Ishikawa (cell line): ENCODE data around the gene SNX3.
A peak's percentile ranks its signal among the peaks of the same experiment; 100 is the strongest.

Source experiments
- CEBPB ChIP-seq: IDR thresholded peaks from 2 replicates; pipeline ENCODE4 v1.6.1; 2012
- CREB1 ChIP-seq: IDR thresholded peaks from 2 replicates; pipeline ENCODE4 v1.6.1; 2012; ENCODE audit warnings: low read depth
- EGR1 ChIP-seq: IDR thresholded peaks from 2 replicates; pipeline ENCODE4 v1.6.1; 2012
- EP300 ChIP-seq: IDR thresholded peaks from 2 replicates; pipeline ENCODE4 v1.6.1; 2012; ENCODE audit warnings: borderline replicate concordance
- FOXM1 ChIP-seq: IDR thresholded peaks from 2 replicates; pipeline ENCODE4 v1.6.1; 2012; ENCODE audit warnings: low read depth, borderline replicate concordance
- MAX ChIP-seq: IDR thresholded peaks from 2 replicates; pipeline ENCODE4 v1.6.1; 2012
- NFIC ChIP-seq: IDR thresholded peaks from 2 replicates; pipeline ENCODE4 v1.6.1; 2012
- RAD21 ChIP-seq: IDR thresholded peaks from 2 replicates; pipeline ENCODE4 v1.6.1; 2012; ENCODE audit warnings: low read depth
- TAF1 ChIP-seq: IDR thresholded peaks from 2 replicates; pipeline ENCODE4 v1.6.1; 2012; ENCODE audit warnings: low read depth, mild to moderate bottlenecking
- TCF12 ChIP-seq: IDR thresholded peaks from 2 replicates; pipeline ENCODE4 v1.6.1; 2012; ENCODE audit warnings: low read depth
- TEAD4 ChIP-seq: IDR thresholded peaks from 2 replicates; pipeline ENCODE4 v1.6.1; 2012
- YY1 ChIP-seq: IDR thresholded peaks from 2 replicates; pipeline ENCODE4 v1.6.1; 2012; ENCODE audit warnings: low read depth
- ZBTB7A ChIP-seq: IDR thresholded peaks from 2 replicates; pipeline ENCODE4 v1.6.1; 2012; ENCODE audit warnings: low read depth
- TF ChIP-seq, protein P1 (sequence below): IDR thresholded peaks from 2 replicates; pipeline ENCODE4 v1.6.1; 2012
- TF ChIP-seq, protein P2 (sequence below): IDR thresholded peaks from 2 replicates; pipeline ENCODE4 v1.6.1; 2012; ENCODE audit warnings: low read depth, mild to moderate bottlenecking

Gene SNX3

GRCh38 chr6:108180266-108180665 is 80.6 kb downstream of the SNX3 start:
- TF ChIP-seq TCF12: no peak
- no peak for TF ChIP-seq EGR1
- TF ChIP-seq CREB1: no peak
- no peak for TF ChIP-seq MAX
- TF ChIP-seq YY1: no peak
- TF ChIP-seq, protein P1, sequence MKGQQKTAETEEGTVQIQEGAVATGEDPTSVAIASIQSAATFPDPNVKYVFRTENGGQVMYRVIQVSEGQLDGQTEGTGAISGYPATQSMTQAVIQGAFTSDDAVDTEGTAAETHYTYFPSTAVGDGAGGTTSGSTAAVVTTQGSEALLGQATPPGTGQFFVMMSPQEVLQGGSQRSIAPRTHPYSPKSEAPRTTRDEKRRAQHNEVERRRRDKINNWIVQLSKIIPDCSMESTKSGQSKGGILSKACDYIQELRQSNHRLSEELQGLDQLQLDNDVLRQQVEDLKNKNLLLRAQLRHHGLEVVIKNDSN: no peak
- TF ChIP-seq, protein P2, sequence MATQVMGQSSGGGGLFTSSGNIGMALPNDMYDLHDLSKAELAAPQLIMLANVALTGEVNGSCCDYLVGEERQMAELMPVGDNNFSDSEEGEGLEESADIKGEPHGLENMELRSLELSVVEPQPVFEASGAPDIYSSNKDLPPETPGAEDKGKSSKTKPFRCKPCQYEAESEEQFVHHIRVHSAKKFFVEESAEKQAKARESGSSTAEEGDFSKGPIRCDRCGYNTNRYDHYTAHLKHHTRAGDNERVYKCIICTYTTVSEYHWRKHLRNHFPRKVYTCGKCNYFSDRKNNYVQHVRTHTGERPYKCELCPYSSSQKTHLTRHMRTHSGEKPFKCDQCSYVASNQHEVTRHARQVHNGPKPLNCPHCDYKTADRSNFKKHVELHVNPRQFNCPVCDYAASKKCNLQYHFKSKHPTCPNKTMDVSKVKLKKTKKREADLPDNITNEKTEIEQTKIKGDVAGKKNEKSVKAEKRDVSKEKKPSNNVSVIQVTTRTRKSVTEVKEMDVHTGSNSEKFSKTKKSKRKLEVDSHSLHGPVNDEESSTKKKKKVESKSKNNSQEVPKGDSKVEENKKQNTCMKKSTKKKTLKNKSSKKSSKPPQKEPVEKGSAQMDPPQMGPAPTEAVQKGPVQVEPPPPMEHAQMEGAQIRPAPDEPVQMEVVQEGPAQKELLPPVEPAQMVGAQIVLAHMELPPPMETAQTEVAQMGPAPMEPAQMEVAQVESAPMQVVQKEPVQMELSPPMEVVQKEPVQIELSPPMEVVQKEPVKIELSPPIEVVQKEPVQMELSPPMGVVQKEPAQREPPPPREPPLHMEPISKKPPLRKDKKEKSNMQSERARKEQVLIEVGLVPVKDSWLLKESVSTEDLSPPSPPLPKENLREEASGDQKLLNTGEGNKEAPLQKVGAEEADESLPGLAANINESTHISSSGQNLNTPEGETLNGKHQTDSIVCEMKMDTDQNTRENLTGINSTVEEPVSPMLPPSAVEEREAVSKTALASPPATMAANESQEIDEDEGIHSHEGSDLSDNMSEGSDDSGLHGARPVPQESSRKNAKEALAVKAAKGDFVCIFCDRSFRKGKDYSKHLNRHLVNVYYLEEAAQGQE: no peak
- no peak for TF ChIP-seq NFIC
- no peak for TF ChIP-seq EP300
- no peak for TF ChIP-seq ZBTB7A
- no peak for TF ChIP-seq TAF1
- TF ChIP-seq CEBPB: no peak
- no peak for TF ChIP-seq TEAD4
- TF ChIP-seq FOXM1: no peak
- no peak for TF ChIP-seq RAD21

GRCh38 chr6:108179741-108180140 is 81.1 kb downstream of the SNX3 start:
- no peak for TF ChIP-seq TCF12
- TF ChIP-seq TAF1: no peak
- TF ChIP-seq TEAD4: no peak
- TF ChIP-seq EGR1: no peak
- no peak for TF ChIP-seq CEBPB
- no peak for TF ChIP-seq EP300

GRCh38 chr6:108176281-108177089 is 84.4 kb downstream of the SNX3 start:
- TF ChIP-seq TAF1 (no peak), YY1 (no peak), ZBTB7A (no peak), RAD21 (no peak), EP300 (no peak)
- TF ChIP-seq, protein P1: no peak

DNA sequence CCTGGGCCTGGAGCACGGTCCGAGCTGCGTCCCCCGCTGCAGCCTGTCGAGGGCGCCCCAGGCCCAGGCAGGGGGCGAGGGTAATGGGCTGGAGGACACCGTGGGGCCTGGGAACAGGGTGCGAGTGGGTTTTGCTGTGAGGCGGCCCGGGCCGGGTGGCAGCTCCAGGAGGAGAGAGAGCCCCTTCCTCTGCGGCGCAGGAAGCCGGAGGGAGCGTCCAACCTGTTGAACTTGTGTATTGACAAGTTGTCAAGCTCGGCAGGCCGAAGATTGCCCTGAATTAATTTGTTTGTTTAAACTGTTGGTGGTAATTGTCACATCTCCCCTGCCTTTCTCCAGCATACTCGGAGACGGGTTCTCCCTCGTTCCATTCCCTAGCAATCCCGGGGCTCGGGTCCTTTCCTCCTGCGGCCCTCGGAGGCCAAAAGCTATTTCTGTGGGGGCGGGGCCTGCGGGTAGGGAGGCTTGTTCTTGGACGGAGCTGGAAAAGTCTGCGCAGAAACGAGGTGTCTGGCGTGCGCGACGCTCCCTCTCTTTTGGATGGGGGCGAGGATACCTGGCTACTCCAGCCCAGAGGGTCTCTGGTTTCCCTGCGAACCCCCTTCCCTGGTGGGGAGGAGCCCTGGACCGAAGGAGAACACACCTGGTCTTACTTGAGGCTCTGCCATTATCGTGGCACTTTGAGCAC is 85.1 kb downstream of the SNX3 start:
- TF ChIP-seq EP300 (no peak), RAD21 (peak; percentile 42; the same call in 1 of the 2 replicates), ZBTB7A (no peak), MAX (no peak), TEAD4 (no peak), NFIC (no peak)

GRCh38 chr6:108175176-108175591 is 85.7 kb downstream of the SNX3 start:
- TF ChIP-seq RAD21 (no peak), EP300 (no peak), MAX (no peak), TCF12 (no peak), FOXM1 (no peak), EGR1 (no peak), TEAD4 (no peak), CEBPB (no peak), CREB1 (no peak), ZBTB7A (no peak), YY1 (no peak), TAF1 (no peak), NFIC (no peak)
- TF ChIP-seq, protein P2: no peak
- TF ChIP-seq, protein P1: no peak
